Gastroesophageal sphincter (tissue), 3 donors: Measurements from ENCODE around the gene TPSD1.

Experiments used
- POLR2A ChIP-seq, 2 donors: fragments of 450-650 bp; IDR thresholded peaks; one replicate each; pipeline ENCODE4 v1.6.1; 2017; ENCODE audit warnings: antibody characterized with exemption in 2 of 2, mild to moderate bottlenecking in 2 of 2, moderate library complexity in 1 of 2
- TF ChIP-seq, protein P1 (sequence below), 4 experiments: fragments of 200-600 bp in 2 of 4; fragments of 450-650 bp in 2 of 4; sonication (generic) in 1 of 4; IDR thresholded peaks; one replicate each; pipeline ENCODE4 v1.5.1; 2017 to 2019; ENCODE audit warnings: antibody characterized with exemption in 4 of 4, mild to moderate bottlenecking in 2 of 4, moderate library complexity in 2 of 4

GRCh38 chr16:1218061-1218929 lies 37.6 kb upstream of the TPSD1 start:
- TF ChIP-seq, protein P1, sequence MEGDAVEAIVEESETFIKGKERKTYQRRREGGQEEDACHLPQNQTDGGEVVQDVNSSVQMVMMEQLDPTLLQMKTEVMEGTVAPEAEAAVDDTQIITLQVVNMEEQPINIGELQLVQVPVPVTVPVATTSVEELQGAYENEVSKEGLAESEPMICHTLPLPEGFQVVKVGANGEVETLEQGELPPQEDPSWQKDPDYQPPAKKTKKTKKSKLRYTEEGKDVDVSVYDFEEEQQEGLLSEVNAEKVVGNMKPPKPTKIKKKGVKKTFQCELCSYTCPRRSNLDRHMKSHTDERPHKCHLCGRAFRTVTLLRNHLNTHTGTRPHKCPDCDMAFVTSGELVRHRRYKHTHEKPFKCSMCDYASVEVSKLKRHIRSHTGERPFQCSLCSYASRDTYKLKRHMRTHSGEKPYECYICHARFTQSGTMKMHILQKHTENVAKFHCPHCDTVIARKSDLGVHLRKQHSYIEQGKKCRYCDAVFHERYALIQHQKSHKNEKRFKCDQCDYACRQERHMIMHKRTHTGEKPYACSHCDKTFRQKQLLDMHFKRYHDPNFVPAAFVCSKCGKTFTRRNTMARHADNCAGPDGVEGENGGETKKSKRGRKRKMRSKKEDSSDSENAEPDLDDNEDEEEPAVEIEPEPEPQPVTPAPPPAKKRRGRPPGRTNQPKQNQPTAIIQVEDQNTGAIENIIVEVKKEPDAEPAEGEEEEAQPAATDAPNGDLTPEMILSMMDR (IDR thresholded peaks at IDR 0.05) = no peak
- TF ChIP-seq POLR2A (IDR thresholded peaks at IDR 0.05) = no peak
